ENCODE data around the gene POMC. TPM values are rescaled to one million over a fixed set of nuclear protein-coding genes. Genes with fewer than 3 reads are reported as not detected.
A peak's percentile ranks its signal among the peaks of the same experiment; 100 is the strongest.

Gene POMC
- total and polyA plus RNA-seq, 2 of the 13 experiments (the other 11 are each of a cell fraction or from before 2014, with no cell fraction given), result not detected

DNA sequence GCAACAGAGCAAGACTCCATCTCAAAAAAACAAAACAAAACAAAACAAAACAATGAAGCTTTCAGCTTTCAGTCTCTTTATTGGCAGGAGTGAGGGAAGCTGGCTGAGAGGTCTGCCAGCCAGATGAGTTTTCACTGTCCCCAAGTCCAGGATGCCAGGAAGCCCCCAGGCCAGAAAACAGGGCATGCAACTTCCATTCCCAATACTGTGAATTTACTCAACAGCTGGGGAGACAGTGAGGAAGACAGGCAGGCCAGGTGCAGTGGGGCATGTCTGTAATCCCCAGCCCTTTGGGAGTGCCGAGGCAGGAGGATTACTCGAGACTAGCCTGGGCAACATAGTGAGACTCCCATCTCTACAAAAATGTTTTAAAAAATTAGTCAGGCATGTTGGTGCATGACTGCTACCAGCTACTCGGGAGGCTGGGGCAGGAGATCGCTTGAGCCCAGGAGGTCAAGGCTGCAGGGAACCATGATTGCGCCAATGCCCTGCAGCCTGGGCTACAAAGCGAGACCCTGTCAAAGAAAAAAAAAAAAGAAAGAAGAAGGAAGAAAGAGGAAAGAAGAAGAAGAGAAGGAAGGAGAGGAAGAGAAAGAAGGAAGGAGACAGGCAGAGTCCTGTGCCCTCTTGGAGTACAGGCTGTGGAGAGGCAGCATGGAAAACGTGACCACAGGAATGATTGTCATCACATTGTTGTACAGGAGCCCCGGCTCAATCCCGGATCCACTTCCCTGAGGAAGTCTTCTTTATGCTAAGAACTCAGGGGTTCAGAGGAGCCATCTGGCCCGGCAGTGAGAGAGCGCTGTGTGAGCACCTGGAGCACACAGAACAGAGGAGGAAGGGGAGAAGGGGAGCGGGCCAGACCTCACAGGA is 29.2 kb upstream of the POMC start (continued):
- TF ChIP-seq, protein P1, sequence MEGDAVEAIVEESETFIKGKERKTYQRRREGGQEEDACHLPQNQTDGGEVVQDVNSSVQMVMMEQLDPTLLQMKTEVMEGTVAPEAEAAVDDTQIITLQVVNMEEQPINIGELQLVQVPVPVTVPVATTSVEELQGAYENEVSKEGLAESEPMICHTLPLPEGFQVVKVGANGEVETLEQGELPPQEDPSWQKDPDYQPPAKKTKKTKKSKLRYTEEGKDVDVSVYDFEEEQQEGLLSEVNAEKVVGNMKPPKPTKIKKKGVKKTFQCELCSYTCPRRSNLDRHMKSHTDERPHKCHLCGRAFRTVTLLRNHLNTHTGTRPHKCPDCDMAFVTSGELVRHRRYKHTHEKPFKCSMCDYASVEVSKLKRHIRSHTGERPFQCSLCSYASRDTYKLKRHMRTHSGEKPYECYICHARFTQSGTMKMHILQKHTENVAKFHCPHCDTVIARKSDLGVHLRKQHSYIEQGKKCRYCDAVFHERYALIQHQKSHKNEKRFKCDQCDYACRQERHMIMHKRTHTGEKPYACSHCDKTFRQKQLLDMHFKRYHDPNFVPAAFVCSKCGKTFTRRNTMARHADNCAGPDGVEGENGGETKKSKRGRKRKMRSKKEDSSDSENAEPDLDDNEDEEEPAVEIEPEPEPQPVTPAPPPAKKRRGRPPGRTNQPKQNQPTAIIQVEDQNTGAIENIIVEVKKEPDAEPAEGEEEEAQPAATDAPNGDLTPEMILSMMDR (CRISPR knock-in tag; IDR thresholded peaks at IDR 0.05), result 0 out of 2 replicates have a peak, but pooled peaks have one; percentile 8
- TF ChIP-seq ZBTB1 (CRISPR knock-in tag; IDR thresholded peaks at IDR 0.05; ENCODE audit: borderline replicate concordance) (no peak), KLF6 (CRISPR knock-in tag; IDR thresholded peaks at IDR 0.05) (0 out of 2 replicates have a peak, but pooled peaks have one; percentile 11), MAFF (IDR thresholded peaks at IDR 0.05; ENCODE audit: low read depth, low read length) (no peak), ZNF776 (CRISPR knock-in tag; IDR thresholded peaks at IDR 0.05) (0 out of 2 replicates have a peak, but pooled peaks have one; percentile 26), SNAI1 (CRISPR knock-in tag; IDR thresholded peaks at IDR 0.05; ENCODE audit: borderline replicate concordance) (no peak), GATA4 (IDR thresholded peaks at IDR 0.05; ENCODE audit: borderline replicate concordance, low read depth) (no peak)

DNA sequence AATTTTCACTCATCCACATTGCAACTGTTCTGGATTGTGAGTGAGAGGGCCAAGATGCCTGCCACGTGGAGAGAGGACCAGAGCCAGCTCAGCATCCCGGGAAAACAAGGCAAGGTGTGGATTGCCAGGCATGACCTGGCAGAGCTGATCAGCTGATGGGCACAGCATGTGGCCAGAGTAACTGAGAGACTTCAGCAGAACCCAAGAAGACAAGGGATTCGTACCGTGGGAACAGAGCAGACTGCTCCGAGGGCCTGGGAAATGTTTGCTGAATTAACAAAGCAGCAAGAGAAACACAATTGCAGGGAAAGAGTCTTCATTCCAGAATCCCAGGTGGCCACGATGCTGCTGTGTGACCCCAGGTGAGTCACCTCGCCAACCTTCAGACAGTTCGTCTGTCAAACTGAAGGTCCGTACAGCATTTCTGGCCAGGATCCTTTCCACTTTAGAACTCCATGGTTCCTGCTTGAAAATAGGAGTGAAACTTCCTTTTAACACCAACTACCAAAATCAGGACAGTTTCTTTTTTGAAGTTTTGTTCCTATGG is 26.3 kb upstream of the POMC start:
- Histone ChIP-seq H3K79me2 (ENCODE audit: insufficient read depth, low read length) (no peaks in the 10 kb centered on the region), H3K27ac (ENCODE audit: extremely low read length, insufficient read depth, low read length) (no peak overlapping the region), H2AFZ (ENCODE audit: low read length) (no peak overlapping the region), H3K4me1 (ENCODE audit: insufficient read depth, low read length) (peaks cover 14% of the 10 kb centered on the region), H3K4me3 (replicated peaks in 1 of 3; ENCODE audit: insufficient read depth in 1 of 3, low read depth in 2 of 3, low read length in 3 of 3) (no peak overlapping the region), H3K4me2 (ENCODE audit: low read depth, low read length) (no peak overlapping the region), H3K27me3 (ENCODE audit: control insufficient read depth in 1 of 2, insufficient read depth in 2 of 2, low read length in 2 of 2) (peaks cover 2 to 9% of the 10 kb centered on the region in 2 experiments; a peak in 2 of 5 replicates), H3K36me3 (replicated peaks in 1 of 2; ENCODE audit: control insufficient read depth in 1 of 2, insufficient read depth in 2 of 2, low read length in 2 of 2) (no peaks in the 10 kb centered on the region), H3K9ac (ENCODE audit: insufficient read depth, low read depth, low read length) (no peak overlapping the region), H3K9me3 (ENCODE audit: low read length) (no peaks in the 10 kb centered on the region), H4K20me1 (ENCODE audit: insufficient read depth, low read length) (no peaks in the 10 kb centered on the region)
- 17% methylated on average over 9 of the region's 9 CpGs for WGBS (ENCODE audit: low lambda C conversion rate)
- FAIRE-seq, result no peak
- intact Hi-C loops (cut with micrococcal nuclease; ENCODE audit: unreplicated experiment), result loop anchor here (5.0 kb wide), 1 partner anchor 67 kb away; no protein-coding TSS in a partner anchor
- no peak for ATAC-seq
- in situ Hi-C loops (cut with HindIII; ENCODE audit: extremely low pct_ligation_motif_present, low pct_unique_long_range_greater_than_20kb), result loop anchor here (5.0 kb wide), 1 partner anchor 217 kb away; no protein-coding TSS in a partner anchor
- no TSS peak for BruUV-seq (replicated peaks)
- DNase-seq (ENCODE audit: low spot score), result no peak
- no peak for TF ChIP-seq EHMT2 (IDR thresholded peaks at IDR 0.05; ENCODE audit: borderline replicate concordance, low read depth, low read length)
- TF ChIP-seq, protein P2, sequence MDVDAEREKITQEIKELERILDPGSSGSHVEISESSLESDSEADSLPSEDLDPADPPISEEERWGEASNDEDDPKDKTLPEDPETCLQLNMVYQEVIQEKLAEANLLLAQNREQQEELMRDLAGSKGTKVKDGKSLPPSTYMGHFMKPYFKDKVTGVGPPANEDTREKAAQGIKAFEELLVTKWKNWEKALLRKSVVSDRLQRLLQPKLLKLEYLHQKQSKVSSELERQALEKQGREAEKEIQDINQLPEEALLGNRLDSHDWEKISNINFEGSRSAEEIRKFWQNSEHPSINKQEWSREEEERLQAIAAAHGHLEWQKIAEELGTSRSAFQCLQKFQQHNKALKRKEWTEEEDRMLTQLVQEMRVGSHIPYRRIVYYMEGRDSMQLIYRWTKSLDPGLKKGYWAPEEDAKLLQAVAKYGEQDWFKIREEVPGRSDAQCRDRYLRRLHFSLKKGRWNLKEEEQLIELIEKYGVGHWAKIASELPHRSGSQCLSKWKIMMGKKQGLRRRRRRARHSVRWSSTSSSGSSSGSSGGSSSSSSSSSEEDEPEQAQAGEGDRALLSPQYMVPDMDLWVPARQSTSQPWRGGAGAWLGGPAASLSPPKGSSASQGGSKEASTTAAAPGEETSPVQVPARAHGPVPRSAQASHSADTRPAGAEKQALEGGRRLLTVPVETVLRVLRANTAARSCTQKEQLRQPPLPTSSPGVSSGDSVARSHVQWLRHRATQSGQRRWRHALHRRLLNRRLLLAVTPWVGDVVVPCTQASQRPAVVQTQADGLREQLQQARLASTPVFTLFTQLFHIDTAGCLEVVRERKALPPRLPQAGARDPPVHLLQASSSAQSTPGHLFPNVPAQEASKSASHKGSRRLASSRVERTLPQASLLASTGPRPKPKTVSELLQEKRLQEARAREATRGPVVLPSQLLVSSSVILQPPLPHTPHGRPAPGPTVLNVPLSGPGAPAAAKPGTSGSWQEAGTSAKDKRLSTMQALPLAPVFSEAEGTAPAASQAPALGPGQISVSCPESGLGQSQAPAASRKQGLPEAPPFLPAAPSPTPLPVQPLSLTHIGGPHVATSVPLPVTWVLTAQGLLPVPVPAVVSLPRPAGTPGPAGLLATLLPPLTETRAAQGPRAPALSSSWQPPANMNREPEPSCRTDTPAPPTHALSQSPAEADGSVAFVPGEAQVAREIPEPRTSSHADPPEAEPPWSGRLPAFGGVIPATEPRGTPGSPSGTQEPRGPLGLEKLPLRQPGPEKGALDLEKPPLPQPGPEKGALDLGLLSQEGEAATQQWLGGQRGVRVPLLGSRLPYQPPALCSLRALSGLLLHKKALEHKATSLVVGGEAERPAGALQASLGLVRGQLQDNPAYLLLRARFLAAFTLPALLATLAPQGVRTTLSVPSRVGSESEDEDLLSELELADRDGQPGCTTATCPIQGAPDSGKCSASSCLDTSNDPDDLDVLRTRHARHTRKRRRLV (CRISPR knock-in tag; IDR thresholded peaks at IDR 0.05), result no peak
- no peak for TF ChIP-seq KDM3A (CRISPR knock-in tag; IDR thresholded peaks at IDR 0.05; ENCODE audit: low read depth)
- TF ChIP-seq POLR2AphosphoS5 (IDR thresholded peaks at IDR 0.05; ENCODE audit: low read depth, low read length), result no peak
- no peak for TF ChIP-seq HIVEP1 (CRISPR knock-in tag; IDR thresholded peaks at IDR 0.05)
- no peak for TF ChIP-seq CREM (IDR thresholded peaks at IDR 0.05)
- TF ChIP-seq CREM (CRISPR knock-in tag; IDR thresholded peaks at IDR 0.05), result no peak
- TF ChIP-seq MZF1 (CRISPR knock-in tag; IDR thresholded peaks at IDR 0.05; ENCODE audit: borderline replicate concordance), result no peak
- no peak for TF ChIP-seq FOXC1 (CRISPR knock-in tag; IDR thresholded peaks at IDR 0.05; ENCODE audit: borderline replicate concordance)
- ChIA-PET POLR2A (no interaction called here), CTCF (ENCODE audit: low intra/inter-chr PET ratio, low total read pairs) (no interaction called here)

Measured in HepG2 (cell line).